Tibial nerve (tissue), 3 donors: ENCODE data around the gene CFAP410.

Experiments used
- POLR2A ChIP-seq, 2 donors: fragments of 450-650 bp; IDR thresholded peaks; one replicate each; pipeline ENCODE4 v1.6.1; 2017; ENCODE audit warnings: antibody characterized with exemption in 2 of 2, mild to moderate bottlenecking in 2 of 2, moderate library complexity in 2 of 2
- TF ChIP-seq, protein P1 (sequence below), 5 experiments: fragments of 200-600 bp in 3 of 5; fragments of 450-650 bp in 2 of 5; sonication (generic) in 3 of 5; IDR thresholded peaks; one replicate each; pipeline ENCODE4 v1.5.1; 2016 to 2019; ENCODE audit warnings: antibody characterized with exemption in 5 of 5, mild to moderate bottlenecking in 3 of 5, moderate library complexity in 2 of 5

- TF ChIP-seq, protein P1, sequence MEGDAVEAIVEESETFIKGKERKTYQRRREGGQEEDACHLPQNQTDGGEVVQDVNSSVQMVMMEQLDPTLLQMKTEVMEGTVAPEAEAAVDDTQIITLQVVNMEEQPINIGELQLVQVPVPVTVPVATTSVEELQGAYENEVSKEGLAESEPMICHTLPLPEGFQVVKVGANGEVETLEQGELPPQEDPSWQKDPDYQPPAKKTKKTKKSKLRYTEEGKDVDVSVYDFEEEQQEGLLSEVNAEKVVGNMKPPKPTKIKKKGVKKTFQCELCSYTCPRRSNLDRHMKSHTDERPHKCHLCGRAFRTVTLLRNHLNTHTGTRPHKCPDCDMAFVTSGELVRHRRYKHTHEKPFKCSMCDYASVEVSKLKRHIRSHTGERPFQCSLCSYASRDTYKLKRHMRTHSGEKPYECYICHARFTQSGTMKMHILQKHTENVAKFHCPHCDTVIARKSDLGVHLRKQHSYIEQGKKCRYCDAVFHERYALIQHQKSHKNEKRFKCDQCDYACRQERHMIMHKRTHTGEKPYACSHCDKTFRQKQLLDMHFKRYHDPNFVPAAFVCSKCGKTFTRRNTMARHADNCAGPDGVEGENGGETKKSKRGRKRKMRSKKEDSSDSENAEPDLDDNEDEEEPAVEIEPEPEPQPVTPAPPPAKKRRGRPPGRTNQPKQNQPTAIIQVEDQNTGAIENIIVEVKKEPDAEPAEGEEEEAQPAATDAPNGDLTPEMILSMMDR (IDR thresholded peaks at IDR 0.05) = no peak
- no peak for TF ChIP-seq POLR2A (IDR thresholded peaks at IDR 0.05)
Observed at GRCh38 chr21:44349416-44349846, 10.2 kb upstream of the CFAP410 start.
